ENCODE results near the gene PIGH.

- TF ChIP-seq CTCF (IDR thresholded peaks at IDR 0.05) (no peak), POLR2A (IDR thresholded peaks at IDR 0.05) (no peak)
These were observed 18.0 kb downstream of the PIGH start for GRCh38 chr14:67582061-67582460.

Measured in thyroid gland (tissue), 4 donors.